GM13977 (cell line): ENCODE results near the gene JMJD6.

Source experiments
- DNase-seq: peaks from one replicate; pipeline ENCODE4 v3.0.0; 2012; ENCODE audit warnings: low spot score
- in situ Hi-C: fragments of 300-500 bp; cut with MboI; formaldehyde crosslinking; loops from one replicate; pipeline ENCODE4 v1.12.0; 2022; ENCODE audit warnings: low sequenced_read_pairs, low pct_unique_long_range_greater_than_20kb, mixed read lengths, inconsistent platforms; ENCODE audit not compliant: unreplicated experiment
- TF ChIP-seq, protein P1 (sequence below): IDR thresholded peaks from 2 replicates; pipeline ENCODE4 v1.5.1; 2012; ENCODE audit warnings: mild to moderate bottlenecking, control low read depth; ENCODE audit not compliant: insufficient read depth; ENCODE audit errors: extremely low read depth, missing control alignments

Gene JMJD6

DNA sequence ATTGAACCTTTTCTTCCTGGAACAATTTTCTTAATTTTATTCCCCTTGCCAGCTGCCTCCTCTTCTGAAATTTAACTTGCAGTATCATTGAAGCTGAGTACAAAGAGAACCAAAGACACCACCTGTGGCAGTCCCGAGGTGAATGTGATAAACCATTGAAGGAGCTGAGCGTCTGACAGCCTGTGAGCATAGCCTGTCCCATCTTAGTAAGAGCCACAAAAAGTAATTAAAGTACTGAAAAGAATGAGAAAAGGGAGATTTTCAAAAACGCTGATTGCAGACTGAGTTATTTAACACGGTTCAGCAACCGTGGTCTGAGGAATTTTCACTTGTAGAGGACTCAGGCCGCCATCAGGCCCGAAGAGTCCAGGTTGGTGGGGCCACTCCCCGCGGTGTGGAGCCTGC, 55.7 kb downstream of the JMJD6 start:
- in situ Hi-C loops, result no loop called here
- TF ChIP-seq, protein P1, sequence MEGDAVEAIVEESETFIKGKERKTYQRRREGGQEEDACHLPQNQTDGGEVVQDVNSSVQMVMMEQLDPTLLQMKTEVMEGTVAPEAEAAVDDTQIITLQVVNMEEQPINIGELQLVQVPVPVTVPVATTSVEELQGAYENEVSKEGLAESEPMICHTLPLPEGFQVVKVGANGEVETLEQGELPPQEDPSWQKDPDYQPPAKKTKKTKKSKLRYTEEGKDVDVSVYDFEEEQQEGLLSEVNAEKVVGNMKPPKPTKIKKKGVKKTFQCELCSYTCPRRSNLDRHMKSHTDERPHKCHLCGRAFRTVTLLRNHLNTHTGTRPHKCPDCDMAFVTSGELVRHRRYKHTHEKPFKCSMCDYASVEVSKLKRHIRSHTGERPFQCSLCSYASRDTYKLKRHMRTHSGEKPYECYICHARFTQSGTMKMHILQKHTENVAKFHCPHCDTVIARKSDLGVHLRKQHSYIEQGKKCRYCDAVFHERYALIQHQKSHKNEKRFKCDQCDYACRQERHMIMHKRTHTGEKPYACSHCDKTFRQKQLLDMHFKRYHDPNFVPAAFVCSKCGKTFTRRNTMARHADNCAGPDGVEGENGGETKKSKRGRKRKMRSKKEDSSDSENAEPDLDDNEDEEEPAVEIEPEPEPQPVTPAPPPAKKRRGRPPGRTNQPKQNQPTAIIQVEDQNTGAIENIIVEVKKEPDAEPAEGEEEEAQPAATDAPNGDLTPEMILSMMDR, result no peak
- DNase-seq, result no peak

DNA sequence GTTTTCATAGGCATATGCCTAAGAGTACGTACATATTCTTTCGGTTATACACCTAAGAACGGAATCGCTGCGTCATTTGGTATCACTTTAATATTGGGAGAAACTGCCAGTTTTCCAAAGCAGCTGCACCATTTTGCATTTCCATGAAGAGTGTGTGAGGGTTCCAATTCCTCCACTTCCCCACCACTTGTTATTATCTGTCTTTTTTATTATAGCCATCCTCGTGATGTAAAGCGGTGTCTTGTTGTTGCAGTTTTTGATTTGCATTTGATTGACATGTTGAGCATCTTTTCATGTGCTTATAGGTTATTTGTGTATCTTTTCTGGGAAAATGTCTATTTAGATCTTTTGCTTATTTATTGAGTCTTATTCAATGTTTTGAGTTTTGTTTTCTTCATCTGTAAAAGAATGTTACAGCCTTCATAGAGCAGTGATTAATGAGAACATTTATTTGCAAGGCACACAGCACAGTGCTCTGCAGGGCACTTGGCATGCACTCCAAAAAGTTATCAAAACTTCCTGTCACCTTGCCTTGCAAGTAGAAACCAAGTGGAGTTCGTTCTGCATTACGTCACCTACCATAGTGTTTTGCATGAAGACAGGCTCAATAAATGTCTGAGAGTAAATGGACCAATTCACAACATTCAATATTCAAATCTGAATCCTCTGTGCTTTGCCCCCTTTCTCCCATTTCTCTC, 56.2 kb downstream of the JMJD6 start:
- DNase-seq, result no peak
- in situ Hi-C loops, result no loop called here
- TF ChIP-seq, protein P1, result no peak
